Heart right ventricle (tissue), 16 donors: ENCODE data around the gene HTR1B. TPM values are rescaled to one million over a fixed set of nuclear protein-coding genes. Genes with fewer than 3 reads are reported as not detected.

Experiments used
- ATAC-seq, 8 donors: fragments of 200-7000 bp; cut with Tn5 transposase; one replicate each; pipeline ENCODE4 v1.9.1; 2020; ENCODE audit warnings: mild to moderate bottlenecking in 8 of 8, moderate library complexity in 8 of 8, moderate number of reproducible peaks in 1 of 8
- DNase-seq, 2 donors: peaks; one replicate each; pipeline ENCODE4 v3.0.0-alpha.2; 2020
- H3K27ac ChIP-seq, 10 donors: fragments of 200-600 bp; sonication (generic) in 2 of 10; one replicate each; pipeline versions ENCODE4 v1.5.0 to v1.8.0; 2020 to 2022; ENCODE audit warnings: mild to moderate bottlenecking in 3 of 10
- H3K27me3 ChIP-seq, 7 donors: fragments of 200-600 bp; one replicate each; pipeline ENCODE4 v1.8.0; 2021 to 2022; ENCODE audit warnings: mild to moderate bottlenecking in 2 of 7
- H3K36me3 ChIP-seq, 9 donors: fragments of 200-600 bp; sonication (generic) in 1 of 9; one replicate each; pipeline versions ENCODE4 v1.5.0 to v1.8.0; 2020 to 2022; ENCODE audit warnings: mild to moderate bottlenecking in 2 of 9
- H3K4me1 ChIP-seq, 9 donors: fragments of 200-600 bp; sonication (generic) in 1 of 9; one replicate each; pipeline versions ENCODE4 v1.5.0 to v1.8.0; 2020 to 2022; ENCODE audit warnings: mild to moderate bottlenecking in 4 of 9
- H3K4me3 ChIP-seq, 10 donors: fragments of 200-600 bp; sonication (generic) in 2 of 10; one replicate each; pipeline versions ENCODE4 v1.5.0 to v1.8.0; 2020 to 2022; ENCODE audit warnings: mild to moderate bottlenecking in 7 of 10, moderate library complexity in 2 of 10
- H3K9me3 ChIP-seq, 11 donors: fragments of 200-600 bp in 10 of 11; sonication (generic) in 2 of 11; one replicate each; pipeline versions ENCODE4 v1.5.0 to v1.8.0; 2013 to 2022; ENCODE audit warnings: mild to moderate bottlenecking in 2 of 11, control low read depth in 1 of 11, moderate library complexity in 1 of 11
- CTCF ChIP-seq, 9 donors: fragments of 200-600 bp; sonication (generic) in 2 of 9; IDR thresholded peaks; one replicate each; pipeline versions ENCODE4 v1.5.0 to v1.8.0; 2021 to 2022; ENCODE audit warnings: antibody characterized with exemption in 9 of 9, mild to moderate bottlenecking in 5 of 9, moderate library complexity in 1 of 9
- WGBS, 2 donors: extraction: QIAGEN DNeasy Blood & Tissue Kit; methylation state at CpG; one replicate each; pipeline ENCODE4 v1.1.7; 2013; ENCODE audit warnings: inconsistent platforms in 1 of 2; 5-methylcytosine and 5-hydroxymethylcytosine counted together
- intact Hi-C, 10 donors: fragments of 100-400 bp; cut with DNase I; formaldehyde crosslinking; loops; one replicate each; pipeline versions ENCODE4 v1.11.1 to v1.14.2; 2022
- polyA plus RNA-seq, 2 donors: library from polyadenylated mRNA; stranded (reverse); fragments of 200-250 nt; gene quantifications; one replicate each; pipeline ENCODE4 v1.2.3, GENCODE V29; 2013
- total RNA-seq, 10 donors: library from RNA; stranded (reverse); fragmentation: NEBNext Ultra II Directional in 3 of 10; extraction: Animal tissue kit (Norgen Biotek cat#: 25700) in 3 of 10; gene quantifications; one replicate each; pipeline versions ENCODE4 v1.2.1 to v1.2.4, GENCODE V29; 2021 to 2023
- donor health status: Arrhythmogenic right ventricular cardiomyopathy.
- donor health status: ischemic (EF 13 %, LVEDD 7.1; RV severe dilation, severe dysfunction).
- donor health status: healthy with polysubstance abuse.
- donor health status: DM: no; HTN: yes; CAD: no.
- donor health status: DM: no; HTN: no; CAD: no.
- donor health status: ischemic (EF 25% LVEDD 6.9; RV normal size, moderate dysfunction).
- donor health status: ischemic (EF 25% LVEDD 5.7; RV mildly dilated, moderate dysfunction).
- donor health status: healthy.
- donor health status: DM: yes; HTN: yes; CAD: no.
- donor health status: Ischemic cardiomyopathy.
- donor health status: ischemic (EF 35%, LVEDD 5.7; RV mildly dilated, moderate dysfunction).
- donor health status: nonischemic (EF 11% LVEDD 7.7; RV severe dilation, severe dysfunction).
- donor health status: DM: yes; HTN: yes; CAD: no.
- donor health status: PGD.
- donor health status: ischemic (EF 29% LVEDD 5.4; RV normal size, mild dysfunction).
- donor health status: nonischemic (EF 23%, LVEDD 6.1; RV moderate dilation, normal function).

Gene HTR1B
- total and polyA plus RNA-seq, 12 donors = 0.12 to 0.13 TPM; not detected in 10

DNA sequence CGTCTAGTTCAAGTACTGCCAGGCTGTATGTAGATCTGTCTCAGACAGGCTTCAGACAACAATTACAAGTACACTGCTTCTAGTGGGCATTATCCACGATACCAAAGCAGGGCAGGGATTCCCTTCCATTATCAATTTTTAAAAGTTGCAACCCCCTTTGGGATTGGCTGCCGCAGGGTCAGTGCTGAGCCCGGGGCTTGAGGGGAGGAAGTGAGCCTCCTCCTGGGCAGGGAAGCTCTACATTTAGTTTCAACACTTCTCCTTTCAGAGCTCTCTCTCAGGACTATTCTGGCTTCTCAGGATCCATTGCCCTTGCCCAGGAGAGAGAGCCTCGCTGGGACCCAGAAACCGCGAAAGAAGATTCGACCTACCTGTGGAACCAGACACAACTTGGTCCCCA, 1.5 kb downstream of the HTR1B start:
- intact Hi-C loops = loop anchor here in 1 of 10 donors (5.0 kb wide), 1 partner anchor 779 kb away; no protein-coding TSS in a partner anchor
- H3K27me3 ChIP-seq = peaks cover 4 to 66% (median 57%) of the 10 kb centered on the region in 7 donors
- 53 to 59% methylated on average over 8 of the region's 8 CpGs for WGBS, 2 donors
- TF ChIP-seq CTCF (IDR thresholded peaks at IDR 0.05) = no peak
- H3K36me3 ChIP-seq = no peaks in the 10 kb centered on the region
- no peaks in the 10 kb centered on the region for H3K9me3 ChIP-seq
- peak overlapping the region in 2 of 10 donors; percentile 31 to 48 for H3K4me3 ChIP-seq
- no peak overlapping the region for H3K27ac ChIP-seq
- DNase-seq (no peak), ATAC-seq (no peak)
- H3K4me1 ChIP-seq = peaks cover 0 to 32% (median 22%) of the 10 kb centered on the region in 9 donors

DNA sequence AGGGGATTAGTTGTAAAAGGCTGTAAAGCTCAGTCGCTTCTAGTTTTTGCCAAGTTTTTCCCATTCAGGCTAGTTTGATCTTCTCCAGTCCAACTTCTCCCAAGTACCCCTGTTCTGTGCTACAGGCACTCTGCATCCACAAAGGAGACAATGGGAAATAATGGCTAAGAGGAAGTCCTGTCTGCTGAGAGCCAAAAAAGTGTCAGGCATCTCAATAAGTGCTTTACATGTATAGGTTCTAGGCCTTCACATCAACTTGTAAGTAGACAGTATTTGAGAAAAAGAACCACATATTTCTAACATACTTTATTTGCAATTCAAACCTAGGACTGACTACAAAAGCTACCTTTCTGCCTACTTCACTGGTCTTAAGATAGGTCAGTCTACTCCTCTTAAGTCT, 4.9 kb downstream of the HTR1B start:
- no peak for ATAC-seq
- intact Hi-C loops = loop anchor here (5.0 to 10.0 kb wide), 7 partner anchors 124 to 1564 kb away; no protein-coding TSS in a partner anchor
- H3K9me3 ChIP-seq = no peaks in the 10 kb centered on the region
- no peak for TF ChIP-seq CTCF (IDR thresholded peaks at IDR 0.05)
- H3K4me1 ChIP-seq = peaks cover 0 to 14% (median 6%) of the 10 kb centered on the region in 9 donors
- H3K4me3 ChIP-seq = no peak overlapping the region
- H3K27ac ChIP-seq = no peak overlapping the region
- H3K27me3 ChIP-seq = peaks cover 3 to 32% (median 24%) of the 10 kb centered on the region in 7 donors
- no peaks in the 10 kb centered on the region for H3K36me3 ChIP-seq
- DNase-seq = no peak
- WGBS, 2 donors = 70 to 95% methylated on average over 1 of the region's 1 CpG

DNA sequence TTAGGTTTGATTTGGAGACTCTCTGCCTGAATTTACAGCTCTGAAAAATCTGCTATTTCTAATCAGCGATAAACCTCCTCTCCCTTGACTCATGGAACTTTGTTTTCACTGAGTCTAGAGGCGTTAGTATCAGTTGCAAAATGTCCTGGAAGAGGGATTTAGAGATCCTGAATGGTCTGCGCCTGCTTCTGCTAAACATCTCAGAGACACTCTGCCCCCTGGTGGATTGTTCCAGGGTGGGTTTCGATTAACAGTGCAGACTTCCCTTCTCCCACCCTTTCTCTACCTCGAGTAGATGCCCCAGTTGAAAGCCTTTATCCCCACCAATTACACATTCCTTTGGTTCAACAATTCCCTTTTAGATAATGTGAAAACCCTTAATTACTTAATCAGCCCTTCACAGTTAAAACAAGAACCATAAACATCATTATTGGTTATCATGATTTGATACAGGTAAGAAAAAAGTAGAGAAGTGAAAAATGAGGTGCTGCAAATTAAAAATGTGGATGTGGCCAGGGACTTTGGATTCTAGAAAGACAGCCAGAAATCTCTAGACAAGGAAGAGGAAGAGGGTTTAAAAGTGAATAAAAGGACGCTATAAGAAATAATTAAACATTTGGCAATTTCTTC, 5.5 kb downstream of the HTR1B start:
- peak overlapping the region in 4 of 10 donors; percentile 14 to 70 (median 50) for H3K27ac ChIP-seq

More for the DNA sequence above, 5.5 kb downstream of the HTR1B start:
- 16 to 17% methylated on average over 6 of the region's 6 CpGs for WGBS, 2 donors
- no peaks in the 10 kb centered on the region for H3K36me3 ChIP-seq
- peaks cover 0 to 11% (median under 1%) of the 10 kb centered on the region in 9 donors for H3K4me1 ChIP-seq
- DNase-seq (peak; percentile 39 to 76), ATAC-seq (peak; percentile 79 to 90 (median 84))
- intact Hi-C loops = loop anchor here (5.0 to 10.0 kb wide), 7 partner anchors 123 to 1563 kb away; no protein-coding TSS in a partner anchor
- peaks cover 0 to 26% (median 18%) of the 10 kb centered on the region in 7 donors for H3K27me3 ChIP-seq
- H3K4me3 ChIP-seq = no peak overlapping the region
- TF ChIP-seq CTCF (IDR thresholded peaks at IDR 0.05) = peak; percentile 30 to 79 (median 71)
- no peaks in the 10 kb centered on the region for H3K9me3 ChIP-seq
